ENCODE measurements around the gene IER5L.
A peak's percentile ranks its signal among the peaks of the same experiment; 100 is the strongest.

The IER5L gene

DNA sequence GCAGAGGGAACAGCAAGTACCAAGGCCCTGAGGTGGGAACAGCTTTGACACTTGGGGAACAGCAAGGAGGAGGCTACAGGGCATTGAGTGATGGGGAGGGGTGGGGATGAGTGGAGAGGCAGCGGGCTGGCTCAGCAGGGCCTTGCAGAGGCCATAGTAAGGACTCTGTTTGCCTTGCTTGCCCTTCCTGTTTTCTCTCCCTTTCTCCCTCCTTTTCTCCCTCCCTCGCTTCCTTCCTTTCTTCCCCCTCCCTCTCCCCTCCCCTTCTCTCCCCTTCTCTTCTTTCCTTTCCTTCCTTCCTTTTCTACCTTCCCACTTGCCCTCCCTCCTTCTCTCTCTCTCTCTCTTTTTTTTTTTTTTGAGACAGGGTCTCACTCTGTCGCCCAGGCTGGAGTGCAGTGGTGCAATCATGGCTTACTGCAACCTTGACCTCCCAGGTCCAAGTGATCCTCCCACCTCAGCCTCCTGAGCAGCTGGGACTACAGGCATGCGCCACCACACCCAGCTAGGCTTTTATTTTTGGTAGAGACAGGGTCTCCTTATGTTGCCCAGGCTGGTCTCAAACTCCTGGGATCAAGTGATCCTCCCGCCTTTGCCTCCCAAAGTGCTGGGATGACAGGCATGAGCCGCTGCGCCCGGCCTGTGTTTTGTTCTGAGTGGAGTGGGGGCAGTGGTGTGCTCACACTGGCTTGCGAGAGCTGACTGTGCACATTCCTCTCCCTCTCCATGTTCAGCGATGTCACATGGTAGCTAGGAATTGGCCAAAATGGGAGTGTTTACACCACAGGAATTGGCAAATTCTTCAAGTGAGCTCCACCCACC, 17.1 kb downstream of the IER5L start:
- no peak for DNase-seq

DNA sequence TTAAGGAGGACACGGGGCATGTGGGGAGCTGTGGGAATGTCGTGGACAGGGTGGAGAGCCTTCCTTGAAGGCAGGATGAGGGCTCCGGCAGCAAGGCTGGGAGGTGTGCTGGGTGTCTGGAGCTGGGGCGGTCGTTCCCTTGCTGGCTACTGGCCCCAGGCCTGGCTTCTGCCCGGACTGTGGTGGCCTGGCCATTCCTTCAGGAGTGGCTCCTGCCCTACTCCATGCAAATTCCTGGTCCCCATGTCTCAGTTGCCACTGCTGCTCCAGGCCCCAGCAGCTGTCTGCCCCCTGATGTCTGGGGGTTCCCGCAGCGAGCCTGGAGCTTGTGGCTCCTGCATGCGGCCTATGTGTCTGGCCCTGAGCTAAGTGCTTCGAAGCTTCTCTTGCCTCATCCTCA, 21.9 kb downstream of the IER5L start:
- DNase-seq = no peak

GRCh38 chr9:129154866-129155477, 23.1 kb downstream of the IER5L start:
- no peak for DNase-seq

- DNase-seq = no peak
Observed at GRCh38 chr9:129151469-129151868, 26.6 kb downstream of the IER5L start.

DNA sequence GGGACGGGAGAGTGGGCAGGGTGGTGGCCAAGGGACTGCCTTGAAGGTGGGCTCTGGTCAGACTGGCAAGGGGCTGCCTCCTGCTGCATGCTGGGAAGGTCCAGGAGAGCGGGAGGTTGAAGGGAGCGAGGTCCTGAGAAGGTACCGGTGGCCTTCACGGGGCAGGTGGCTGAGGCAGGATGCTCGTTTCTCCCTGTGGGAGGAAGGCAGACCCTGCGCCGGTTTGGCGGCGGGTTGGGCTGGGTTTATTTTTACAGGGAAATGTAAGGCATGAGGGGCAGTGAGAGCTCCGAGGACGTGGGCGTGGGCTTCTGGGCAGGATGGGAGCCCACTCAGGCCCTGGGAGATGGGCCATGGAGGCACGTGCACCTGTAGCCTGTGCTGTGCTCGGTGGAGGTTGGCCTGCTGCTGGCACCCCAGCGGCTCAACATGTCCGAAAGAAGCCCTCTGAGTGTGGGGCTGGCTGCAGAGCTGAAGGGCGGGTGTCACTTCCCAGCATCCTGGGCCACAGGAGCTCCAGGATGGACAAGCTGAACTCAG, 27.3 kb downstream of the IER5L start:
- DNase-seq = no peak

DNA sequence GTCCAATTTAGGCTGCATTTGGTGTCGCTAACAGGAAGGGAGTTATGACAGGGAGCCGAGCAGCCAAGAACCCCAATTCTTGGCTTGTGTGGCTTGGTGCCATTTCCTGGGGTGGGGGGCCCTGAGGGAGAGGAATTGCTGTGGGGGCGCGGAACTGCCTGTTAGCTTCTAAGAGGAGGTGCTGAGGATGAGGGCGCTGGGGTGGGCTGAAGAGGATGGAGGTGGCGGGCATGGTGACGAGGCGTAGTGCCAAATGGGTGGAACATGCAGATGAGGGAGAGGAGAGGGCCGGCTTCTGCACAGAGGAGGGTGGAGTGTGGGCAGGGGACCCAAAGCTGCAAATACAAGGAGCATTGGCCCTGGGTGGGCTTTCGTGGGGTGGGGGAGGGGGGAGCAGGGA, 27.9 kb downstream of the IER5L start:
- no peak for DNase-seq

DNA sequence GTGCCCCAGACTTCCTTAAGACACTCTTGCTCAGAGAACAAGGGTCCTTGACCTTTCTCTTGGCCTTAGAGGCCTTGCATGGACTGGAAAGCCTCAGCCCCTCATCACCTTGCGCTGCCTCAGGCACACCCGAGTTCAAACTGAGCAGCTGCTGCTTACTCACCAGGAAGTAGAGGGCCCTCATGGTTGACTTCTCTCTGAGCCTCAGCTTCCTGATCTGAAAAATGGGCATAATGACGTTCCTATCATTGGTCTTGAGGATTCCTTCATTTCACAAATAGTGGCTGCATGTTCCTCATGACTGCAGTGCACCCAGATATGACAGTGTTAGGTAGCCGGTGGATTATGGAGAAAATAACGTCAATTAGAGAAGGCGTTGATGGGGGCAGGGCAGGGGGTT, 28.6 kb downstream of the IER5L start:
- no peak for DNase-seq

GRCh38 chr9:129148463-129149204, 29.4 kb downstream of the IER5L start:
- DNase-seq = no peak

GRCh38 chr9:129146441-129146941, 31.6 kb downstream of the IER5L start:
- DNase-seq = no peak

- DNase-seq = no peak
Observed at GRCh38 chr9:129145841-129146292, 32.2 kb downstream of the IER5L start.

DNA sequence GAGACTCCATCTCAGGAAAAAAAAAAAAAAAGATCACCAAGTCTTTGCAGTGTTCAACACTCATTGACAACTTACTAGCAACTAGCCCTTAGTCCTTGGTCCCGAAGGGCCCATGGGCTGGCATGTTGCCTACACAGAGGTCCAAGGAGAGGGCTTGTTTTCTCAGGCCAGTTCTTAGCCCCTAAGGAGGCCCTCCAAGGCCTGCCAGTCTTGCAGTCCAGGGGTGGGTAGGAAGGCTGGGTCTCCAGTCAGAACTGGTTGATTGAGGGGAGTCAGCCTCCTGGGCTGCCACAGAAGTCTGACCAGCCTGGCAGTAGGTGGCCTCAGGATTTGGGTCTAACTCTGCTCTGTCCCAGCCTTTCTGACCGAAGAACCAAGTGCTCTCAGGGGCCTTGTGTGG, 32.7 kb downstream of the IER5L start:
- DNase-seq = no peak

- peak; percentile 84 for DNase-seq
Observed at GRCh38 chr9:129143031-129143927, 34.8 kb downstream of the IER5L start.

DNA sequence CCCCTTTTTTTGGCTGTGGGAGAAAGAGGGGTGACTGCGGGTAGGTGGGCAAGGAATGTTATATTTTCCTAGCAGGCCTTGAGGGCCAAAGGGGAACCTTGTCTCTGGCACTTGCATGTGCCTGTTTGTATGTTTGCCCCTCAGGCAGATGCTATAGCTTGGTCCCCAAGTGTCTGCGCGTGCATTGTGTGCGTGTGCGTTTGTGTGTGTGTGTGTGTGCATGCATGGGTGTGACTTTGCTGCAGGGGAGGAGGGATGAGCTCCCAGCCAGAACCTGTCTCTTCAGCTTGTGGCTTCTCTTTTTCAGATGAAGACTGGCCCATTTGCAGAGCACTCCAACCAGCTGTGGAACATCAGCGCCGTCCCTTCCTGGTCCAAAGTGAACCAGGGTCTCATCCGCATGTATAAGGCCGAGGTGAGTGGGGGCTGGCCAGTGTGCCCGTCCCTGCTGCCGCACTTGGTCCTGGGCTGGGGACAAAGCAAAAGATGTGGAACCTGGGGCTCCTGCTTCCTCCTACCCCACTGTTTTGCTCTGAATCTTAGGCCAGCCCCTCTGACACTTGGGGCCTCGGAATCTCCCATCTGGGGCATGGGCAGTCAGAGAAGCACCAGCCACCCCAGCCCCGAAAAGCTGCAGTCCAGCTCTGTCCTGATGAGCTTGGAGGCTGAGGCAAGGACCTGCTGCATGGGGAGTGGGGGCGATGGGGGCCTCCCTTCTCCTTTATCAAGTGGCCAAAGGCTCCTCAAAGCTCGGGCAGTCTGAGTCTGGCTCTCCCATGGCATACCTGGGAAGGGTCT, 35.7 kb downstream of the IER5L start:
- no peak for DNase-seq

- no peak for DNase-seq
Observed at GRCh38 chr9:129141066-129142041, 36.7 kb downstream of the IER5L start.

GRCh38 chr9:129140397-129141065, 37.5 kb downstream of the IER5L start:
- DNase-seq = peak; percentile 32

DNA sequence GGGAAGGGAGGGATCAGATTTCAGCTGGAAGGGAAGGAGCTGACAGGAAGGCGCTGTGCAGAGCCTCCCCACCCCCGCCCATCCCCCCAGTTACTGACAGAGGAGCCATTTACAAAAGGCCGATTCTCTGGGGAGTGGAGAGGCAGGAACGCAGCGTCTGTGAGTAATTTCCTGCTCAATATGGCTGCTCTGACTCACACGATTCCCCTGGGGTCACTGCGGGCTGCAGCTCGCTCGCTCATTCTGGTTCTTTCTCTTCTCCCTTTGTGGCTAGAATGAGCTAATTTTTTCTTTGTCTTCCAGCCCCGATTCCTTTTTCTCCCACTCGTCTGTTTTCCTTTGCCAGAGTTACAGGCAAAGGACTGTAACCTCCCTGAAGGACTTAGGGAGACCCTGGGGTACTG, 38.1 kb downstream of the IER5L start:
- DNase-seq = peak; percentile 87

GRCh38 chr9:129139233-129139992, 38.6 kb downstream of the IER5L start:
- DNase-seq = peak; percentile 80

DNA sequence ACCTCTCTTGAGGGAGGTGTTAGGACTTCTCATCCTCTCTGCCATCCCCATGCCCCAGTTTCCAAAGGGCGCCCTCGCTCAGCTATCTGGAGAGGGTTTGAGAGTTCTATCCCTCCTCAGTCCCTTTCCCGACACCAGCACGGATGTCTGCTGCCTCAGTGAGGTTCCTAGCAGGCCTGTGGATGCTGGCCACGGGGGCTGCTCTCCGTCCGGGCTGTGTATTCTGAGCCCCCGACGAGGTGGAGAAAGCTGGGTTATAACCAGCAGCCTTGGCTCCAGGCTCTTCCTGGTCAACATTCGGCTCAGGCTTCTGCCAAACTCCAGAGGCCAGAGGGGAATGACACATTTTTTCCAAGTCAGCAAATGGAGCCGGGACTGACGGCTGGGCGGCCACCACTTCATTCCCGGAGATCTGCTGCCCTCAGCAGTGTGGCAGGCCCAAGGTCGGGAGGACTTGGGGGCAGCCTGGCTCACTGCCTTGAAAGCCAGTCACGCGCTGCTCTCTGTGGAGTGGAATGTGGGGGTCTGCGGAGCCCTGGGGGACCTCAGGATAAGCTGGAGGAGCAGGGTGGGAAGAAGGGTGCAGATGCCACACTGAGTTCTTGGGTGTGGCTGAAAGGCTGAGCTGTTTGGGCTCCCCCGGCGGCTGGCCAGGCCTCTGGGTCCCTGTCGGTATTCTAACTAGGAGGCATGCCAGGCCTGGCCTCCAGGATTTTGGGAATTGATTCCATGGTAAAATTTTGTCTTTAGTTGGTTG, 39.4 kb downstream of the IER5L start:
- no peak for DNase-seq

Measured in stimulated activated CD4-positive, alpha-beta T cell treated with anti-CD3 and anti-CD28 coated beads, Interleukin-15, amount 100 ng/mL, for 24 hours (primary cell).